Embryonic facial prominence (tissue), 1 donor: ENCODE data around the gene CENPP.
"Not testable (repeated sequence)": the region's sequence is repeated elsewhere in the genome, so short reads cannot be mapped to it uniquely, and the experiment has no call there.

Experiments
- DNase-seq: peaks from one replicate; pipeline ENCODE4 v3.0.0-alpha.2; 2016; ENCODE audit errors: extremely low spot score

The CENPP gene

GRCh38 chr9:92614763-92615461, 289.2 kb downstream of the CENPP start:
- no peak for DNase-seq

GRCh38 chr9:92615790-92616189, 290.0 kb downstream of the CENPP start:
- no peak for DNase-seq

GRCh38 chr9:92616199-92616641, 290.5 kb downstream of the CENPP start:
- no peak for DNase-seq

- no peak for DNase-seq
These were observed 290.9 kb downstream of the CENPP start for GRCh38 chr9:92616655-92617111.

- DNase-seq, result no peak
These were observed 291.6 kb downstream of the CENPP start for GRCh38 chr9:92617195-92617813.

- no peak for DNase-seq
These were observed 292.3 kb downstream of the CENPP start for GRCh38 chr9:92617951-92618510.

- no peak for DNase-seq
These were observed 293.0 kb downstream of the CENPP start for GRCh38 chr9:92618633-92619225.

GRCh38 chr9:92619601-92620300, 294.0 kb downstream of the CENPP start:
- DNase-seq, result no peak

- DNase-seq, result no peak
These were observed 295.1 kb downstream of the CENPP start for GRCh38 chr9:92620845-92621244.

- not testable (repeated sequence) for DNase-seq
These were observed 298.2 kb downstream of the CENPP start for GRCh38 chr9:92623936-92624335.

GRCh38 chr9:92626484-92626883, 300.7 kb downstream of the CENPP start:
- DNase-seq, result no peak

- no peak for DNase-seq
These were observed 301.9 kb downstream of the CENPP start for GRCh38 chr9:92627651-92628050.

- no peak for DNase-seq
These were observed 305.9 kb downstream of the CENPP start for GRCh38 chr9:92631452-92632343.

- DNase-seq, result no peak
These were observed 306.9 kb downstream of the CENPP start for GRCh38 chr9:92632641-92633040.

GRCh38 chr9:92633614-92634278, 308.0 kb downstream of the CENPP start:
- no peak for DNase-seq

GRCh38 chr9:92634712-92635605, 309.2 kb downstream of the CENPP start:
- DNase-seq, result no peak

- DNase-seq, result no peak
These were observed 310.0 kb downstream of the CENPP start for GRCh38 chr9:92635760-92636159.

- no peak for DNase-seq
These were observed 310.9 kb downstream of the CENPP start for GRCh38 chr9:92636627-92637026.

GRCh38 chr9:92637326-92637725, 311.6 kb downstream of the CENPP start:
- no peak for DNase-seq
